ENCODE data around the gene CYBC1. TPM values are rescaled to one million over a fixed set of nuclear protein-coding genes. Genes with fewer than 3 reads are reported as not detected.

Gene CYBC1
- total and polyA plus RNA-seq, 4 donors, result 23.2 to 45.6 (median 34.9) TPM

DNA sequence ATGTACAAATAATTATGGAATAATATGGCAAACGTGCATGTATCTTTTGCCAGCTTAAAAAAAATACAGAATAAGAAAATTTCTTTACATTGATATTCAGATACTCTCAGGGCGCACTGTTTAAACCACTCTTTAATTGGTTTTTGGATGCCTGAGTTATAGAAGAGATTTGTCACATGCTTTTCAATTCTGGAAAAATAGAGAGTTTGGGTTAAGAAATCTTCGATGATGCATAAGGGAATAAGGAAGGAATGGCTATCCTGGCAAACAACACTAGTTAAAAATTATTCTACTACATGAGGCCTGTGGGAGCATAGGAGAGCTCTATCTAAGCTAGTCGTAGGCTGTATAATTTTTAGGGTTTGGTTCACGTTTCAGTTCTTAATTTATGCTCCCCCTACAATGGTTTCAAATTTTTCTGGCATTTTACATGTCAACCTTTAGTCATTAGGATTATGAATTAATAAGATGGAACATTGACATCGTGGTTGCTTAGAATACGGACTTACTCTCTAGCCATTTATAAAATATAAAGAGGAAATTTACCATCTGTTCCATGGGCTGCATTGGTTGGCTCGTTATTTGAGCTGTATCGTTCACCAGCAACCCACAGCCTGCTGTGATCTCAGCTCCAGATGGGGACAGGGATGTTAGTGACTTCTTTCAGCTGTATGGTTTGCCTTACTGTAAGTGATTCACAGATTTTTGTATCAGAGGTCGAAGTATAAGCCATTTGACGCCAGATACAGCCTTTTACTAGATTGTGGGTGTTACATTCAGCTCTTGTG, 23.9 kb upstream of the CYBC1 start:
- 92% methylated on average over 11 of the region's 11 CpGs for WGBS
- H3K4me3 ChIP-seq (ENCODE audit: low read depth in 1 of 3, low read length in 3 of 3), result no peak overlapping the region
- no peaks in the 10 kb centered on the region for H3K27me3 ChIP-seq (ENCODE audit: control insufficient read depth in 4 of 4, insufficient read depth in 4 of 4, low read length in 3 of 4)
- DNase-seq (ENCODE audit: low spot score), result no peak
- no peak overlapping the region for H3K27ac ChIP-seq (ENCODE audit: low read depth in 1 of 2, low read length in 2 of 2)
- peaks cover 5 to 45% (median 14%) of the 10 kb centered on the region in 4 donors for H3K36me3 ChIP-seq (ENCODE audit: control insufficient read depth in 4 of 4, insufficient read depth in 3 of 4, low read depth in 1 of 4, low read length in 3 of 4)
- H3K4me1 ChIP-seq (ENCODE audit: control insufficient read depth in 4 of 4, insufficient read depth in 4 of 4, low read length in 3 of 4), result no peaks in the 10 kb centered on the region
- no peak for TF ChIP-seq MAX (IDR thresholded peaks at IDR 0.05)
- TF ChIP-seq HNF4A (conservative IDR thresholded peaks at IDR 0.05), result no peak
- TF ChIP-seq YY1 (IDR thresholded peaks at IDR 0.05), result no peak
- TF ChIP-seq CTCF (IDR thresholded peaks at IDR 0.05; ENCODE audit: low read depth, low read length, missing input control), result no peak
- TF ChIP-seq EGR1 (IDR thresholded peaks at IDR 0.05; ENCODE audit: low read depth in 2 of 2), result no peak
- no peak for TF ChIP-seq FOXA1 (IDR thresholded peaks at IDR 0.05)
- no peak for TF ChIP-seq RXRA (IDR thresholded peaks at IDR 0.05)
- no peak for TF ChIP-seq GABPA (IDR thresholded peaks at IDR 0.05 in 1 of 2, conservative IDR thresholded peaks at IDR 0.05 in 1 of 2)
- no peak for TF ChIP-seq FOXA2 (IDR thresholded peaks at IDR 0.05)
- TF ChIP-seq, protein P1, sequence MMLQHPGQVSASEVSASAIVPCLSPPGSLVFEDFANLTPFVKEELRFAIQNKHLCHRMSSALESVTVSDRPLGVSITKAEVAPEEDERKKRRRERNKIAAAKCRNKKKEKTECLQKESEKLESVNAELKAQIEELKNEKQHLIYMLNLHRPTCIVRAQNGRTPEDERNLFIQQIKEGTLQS (IDR thresholded peaks at IDR 0.05), result no peak
- no peak for TF ChIP-seq NR2F2 (IDR thresholded peaks at IDR 0.05)
- TF ChIP-seq RAD21 (IDR thresholded peaks at IDR 0.05), result no peak
- TF ChIP-seq HNF4G (IDR thresholded peaks at IDR 0.05), result no peak
- no peak for TF ChIP-seq JUND (IDR thresholded peaks at IDR 0.05)
- TF ChIP-seq, protein P2, sequence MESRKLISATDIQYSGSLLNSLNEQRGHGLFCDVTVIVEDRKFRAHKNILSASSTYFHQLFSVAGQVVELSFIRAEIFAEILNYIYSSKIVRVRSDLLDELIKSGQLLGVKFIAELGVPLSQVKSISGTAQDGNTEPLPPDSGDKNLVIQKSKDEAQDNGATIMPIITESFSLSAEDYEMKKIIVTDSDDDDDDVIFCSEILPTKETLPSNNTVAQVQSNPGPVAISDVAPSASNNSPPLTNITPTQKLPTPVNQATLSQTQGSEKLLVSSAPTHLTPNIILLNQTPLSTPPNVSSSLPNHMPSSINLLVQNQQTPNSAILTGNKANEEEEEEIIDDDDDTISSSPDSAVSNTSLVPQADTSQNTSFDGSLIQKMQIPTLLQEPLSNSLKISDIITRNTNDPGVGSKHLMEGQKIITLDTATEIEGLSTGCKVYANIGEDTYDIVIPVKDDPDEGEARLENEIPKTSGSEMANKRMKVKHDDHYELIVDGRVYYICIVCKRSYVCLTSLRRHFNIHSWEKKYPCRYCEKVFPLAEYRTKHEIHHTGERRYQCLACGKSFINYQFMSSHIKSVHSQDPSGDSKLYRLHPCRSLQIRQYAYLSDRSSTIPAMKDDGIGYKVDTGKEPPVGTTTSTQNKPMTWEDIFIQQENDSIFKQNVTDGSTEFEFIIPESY (IDR thresholded peaks at IDR 0.05), result no peak
- TF ChIP-seq, protein P3, sequence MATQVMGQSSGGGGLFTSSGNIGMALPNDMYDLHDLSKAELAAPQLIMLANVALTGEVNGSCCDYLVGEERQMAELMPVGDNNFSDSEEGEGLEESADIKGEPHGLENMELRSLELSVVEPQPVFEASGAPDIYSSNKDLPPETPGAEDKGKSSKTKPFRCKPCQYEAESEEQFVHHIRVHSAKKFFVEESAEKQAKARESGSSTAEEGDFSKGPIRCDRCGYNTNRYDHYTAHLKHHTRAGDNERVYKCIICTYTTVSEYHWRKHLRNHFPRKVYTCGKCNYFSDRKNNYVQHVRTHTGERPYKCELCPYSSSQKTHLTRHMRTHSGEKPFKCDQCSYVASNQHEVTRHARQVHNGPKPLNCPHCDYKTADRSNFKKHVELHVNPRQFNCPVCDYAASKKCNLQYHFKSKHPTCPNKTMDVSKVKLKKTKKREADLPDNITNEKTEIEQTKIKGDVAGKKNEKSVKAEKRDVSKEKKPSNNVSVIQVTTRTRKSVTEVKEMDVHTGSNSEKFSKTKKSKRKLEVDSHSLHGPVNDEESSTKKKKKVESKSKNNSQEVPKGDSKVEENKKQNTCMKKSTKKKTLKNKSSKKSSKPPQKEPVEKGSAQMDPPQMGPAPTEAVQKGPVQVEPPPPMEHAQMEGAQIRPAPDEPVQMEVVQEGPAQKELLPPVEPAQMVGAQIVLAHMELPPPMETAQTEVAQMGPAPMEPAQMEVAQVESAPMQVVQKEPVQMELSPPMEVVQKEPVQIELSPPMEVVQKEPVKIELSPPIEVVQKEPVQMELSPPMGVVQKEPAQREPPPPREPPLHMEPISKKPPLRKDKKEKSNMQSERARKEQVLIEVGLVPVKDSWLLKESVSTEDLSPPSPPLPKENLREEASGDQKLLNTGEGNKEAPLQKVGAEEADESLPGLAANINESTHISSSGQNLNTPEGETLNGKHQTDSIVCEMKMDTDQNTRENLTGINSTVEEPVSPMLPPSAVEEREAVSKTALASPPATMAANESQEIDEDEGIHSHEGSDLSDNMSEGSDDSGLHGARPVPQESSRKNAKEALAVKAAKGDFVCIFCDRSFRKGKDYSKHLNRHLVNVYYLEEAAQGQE (IDR thresholded peaks at IDR 0.05), result no peak
- no peak overlapping the region for H3K9ac ChIP-seq (ENCODE audit: low read depth in 1 of 2, low read length in 2 of 2)
- H3K9me3 ChIP-seq (ENCODE audit: control insufficient read depth in 4 of 4, low read length in 3 of 4), result no peaks in the 10 kb centered on the region

Data from liver (tissue), 9 donors.